CD4-positive, alpha-beta T cell treated with Interleukin-10 for 1 hour (primary cell): ENCODE results near the gene LRFN2.

Experiments used
- DNase-seq: peaks from one replicate; pipeline ENCODE4 v3.0.0-alpha.2; 2020

Gene LRFN2

DNA sequence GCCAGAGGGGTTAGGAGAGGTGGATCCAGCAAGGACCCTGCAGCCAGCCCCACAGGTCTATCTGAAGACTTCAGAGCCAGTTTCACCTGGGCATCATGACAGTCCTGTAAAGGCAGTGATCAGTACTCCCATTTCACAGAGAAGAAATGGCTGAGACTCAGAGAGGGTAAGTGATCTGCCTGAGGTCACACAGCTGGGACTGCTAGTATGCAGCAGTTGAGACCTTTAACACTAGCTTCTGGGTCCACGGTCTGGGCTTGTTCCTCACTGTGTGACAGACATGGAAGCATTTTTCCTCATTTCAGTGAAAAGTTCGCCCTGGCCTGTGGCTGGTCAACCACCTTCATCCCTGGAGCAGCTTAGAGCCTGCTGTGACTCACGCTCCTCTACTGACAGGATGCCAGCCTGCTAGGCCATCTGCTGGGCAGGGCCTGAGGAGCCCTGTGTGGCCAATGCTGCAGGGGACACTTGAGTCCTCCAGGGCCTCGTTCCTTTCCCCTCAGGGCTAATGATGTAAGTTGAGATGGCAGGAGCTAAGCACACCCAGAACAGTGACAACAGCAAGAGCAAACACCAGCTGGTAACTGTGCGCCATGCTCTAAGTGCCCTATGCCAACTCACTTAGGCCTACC lies 192.0 kb downstream of the LRFN2 start:
- no peak for DNase-seq

DNA sequence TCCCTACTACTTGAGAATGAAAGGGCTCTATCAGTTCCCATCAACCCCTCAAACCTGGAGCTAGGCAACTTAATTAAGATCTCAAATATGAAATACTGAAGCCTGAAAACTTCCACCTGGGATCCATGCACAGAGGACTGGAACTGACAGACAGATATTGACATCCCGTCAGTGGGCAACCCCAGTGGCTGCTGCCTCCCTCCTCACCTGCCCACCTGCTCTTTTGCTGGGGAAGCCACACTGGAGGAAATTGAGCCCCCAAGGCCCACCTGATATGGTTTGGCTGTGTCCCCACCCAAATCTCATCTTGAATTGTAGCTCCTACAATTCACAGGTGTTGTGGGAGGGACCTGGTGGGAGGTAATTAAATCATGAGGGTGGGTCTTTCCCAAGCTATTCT lies 192.8 kb downstream of the LRFN2 start:
- DNase-seq = no peak

DNA sequence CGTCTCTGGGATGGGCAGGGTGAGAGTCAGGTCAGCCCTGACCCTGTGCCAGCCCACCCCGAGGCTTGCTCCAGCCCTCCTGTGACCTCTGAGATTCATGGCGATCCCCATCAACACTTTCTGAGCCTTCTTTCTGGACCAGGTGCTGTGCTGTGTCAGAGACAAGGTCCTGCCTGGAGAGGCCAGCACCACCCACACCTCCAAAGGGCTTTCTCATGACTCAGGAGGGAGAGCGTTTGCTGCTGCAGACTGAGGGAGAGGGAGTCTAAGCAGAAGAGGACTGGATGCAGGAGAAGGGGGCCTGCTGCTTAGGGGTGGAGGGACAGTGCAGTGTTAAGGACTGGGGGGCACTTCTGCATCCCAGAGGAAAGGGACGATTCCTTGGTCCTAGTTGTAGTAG lies 193.5 kb downstream of the LRFN2 start:
- no peak for DNase-seq

DNA sequence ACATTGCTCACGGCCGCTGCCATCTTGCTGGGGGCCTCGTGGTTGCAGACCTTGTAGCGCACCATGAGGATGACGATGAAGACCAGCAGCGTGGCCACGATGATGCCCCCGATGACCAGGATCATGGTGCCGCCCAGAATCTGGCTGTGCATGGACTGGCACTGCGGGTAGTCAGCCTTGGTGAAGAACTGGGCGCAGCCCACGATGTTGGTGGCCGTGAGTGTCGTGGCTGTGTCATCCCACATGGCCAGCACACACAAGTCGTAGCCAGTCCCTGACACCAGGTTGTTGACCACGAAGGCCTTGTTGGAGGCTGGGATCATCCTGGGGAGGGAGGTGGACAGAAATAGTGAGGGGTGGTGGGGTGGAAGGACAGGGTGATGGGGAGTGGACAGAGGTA lies 194.6 kb downstream of the LRFN2 start:
- DNase-seq = no peak

GRCh38 chr6:40391851-40392517 lies 195.2 kb downstream of the LRFN2 start:
- DNase-seq = no peak

DNA sequence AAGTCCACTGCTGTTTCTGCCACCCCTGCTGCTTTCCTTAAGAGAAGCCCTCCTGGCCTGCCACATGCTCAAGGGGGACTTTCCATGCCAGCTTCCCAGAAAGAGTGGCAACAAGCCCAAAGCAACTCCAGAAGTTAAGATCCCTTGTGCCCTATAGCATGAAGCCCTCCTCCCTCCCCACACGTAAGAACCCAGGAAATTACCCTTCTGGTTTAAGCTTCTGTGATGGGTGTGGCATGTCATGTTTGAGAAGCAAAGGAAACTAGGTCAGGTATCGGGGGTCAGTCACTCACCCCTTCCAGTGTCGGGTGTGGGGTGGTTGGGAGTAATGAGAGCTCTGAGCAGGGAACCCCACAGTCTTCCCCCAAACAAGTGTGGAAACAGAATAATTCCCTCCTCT lies 196.1 kb downstream of the LRFN2 start:
- DNase-seq = peak; percentile 30

- DNase-seq = no peak
Measured at GRCh38 chr6:40390144-40390800, 196.9 kb downstream of the LRFN2 start.

- peak; percentile 24 for DNase-seq
Measured at GRCh38 chr6:40389254-40389653, 197.9 kb downstream of the LRFN2 start.

GRCh38 chr6:40387871-40388264 lies 199.3 kb downstream of the LRFN2 start:
- no peak for DNase-seq

DNA sequence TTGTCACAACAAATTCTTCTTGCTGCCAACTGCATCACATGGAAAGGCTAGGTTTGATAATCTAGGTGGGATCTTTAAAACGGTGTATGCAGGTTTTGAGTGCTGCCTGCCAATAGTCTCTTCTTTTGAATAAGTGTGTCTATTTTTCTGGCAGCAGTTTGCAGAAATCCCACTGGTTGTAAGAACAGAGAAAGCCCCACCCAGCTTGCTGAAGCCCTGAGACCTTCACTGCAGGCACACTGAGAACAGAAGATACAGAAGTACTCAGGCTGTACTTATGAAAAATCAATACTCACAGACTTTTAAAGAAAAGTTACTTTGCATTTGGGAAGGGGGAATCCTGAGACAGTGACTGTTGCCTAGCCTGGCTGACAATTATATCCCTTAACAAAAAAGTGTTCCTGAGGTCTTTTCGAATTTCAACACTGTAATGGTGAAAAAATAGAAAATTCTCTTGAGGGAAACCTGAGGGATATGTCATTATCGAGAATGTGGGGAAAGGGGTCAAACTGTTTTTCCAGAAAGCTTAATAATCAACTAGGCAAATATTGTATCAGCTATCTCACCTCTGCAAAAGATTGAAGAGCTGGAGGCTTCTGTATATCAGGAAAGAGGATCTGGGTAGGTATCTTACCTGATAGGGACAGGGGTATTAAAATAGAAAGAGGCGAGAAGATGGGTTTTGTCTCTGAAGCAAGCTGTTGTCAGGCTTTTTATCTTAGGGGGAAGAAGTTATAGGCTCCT lies 199.9 kb downstream of the LRFN2 start:
- no peak for DNase-seq

GRCh38 chr6:40386200-40386599 lies 201.0 kb downstream of the LRFN2 start:
- no peak for DNase-seq

DNA sequence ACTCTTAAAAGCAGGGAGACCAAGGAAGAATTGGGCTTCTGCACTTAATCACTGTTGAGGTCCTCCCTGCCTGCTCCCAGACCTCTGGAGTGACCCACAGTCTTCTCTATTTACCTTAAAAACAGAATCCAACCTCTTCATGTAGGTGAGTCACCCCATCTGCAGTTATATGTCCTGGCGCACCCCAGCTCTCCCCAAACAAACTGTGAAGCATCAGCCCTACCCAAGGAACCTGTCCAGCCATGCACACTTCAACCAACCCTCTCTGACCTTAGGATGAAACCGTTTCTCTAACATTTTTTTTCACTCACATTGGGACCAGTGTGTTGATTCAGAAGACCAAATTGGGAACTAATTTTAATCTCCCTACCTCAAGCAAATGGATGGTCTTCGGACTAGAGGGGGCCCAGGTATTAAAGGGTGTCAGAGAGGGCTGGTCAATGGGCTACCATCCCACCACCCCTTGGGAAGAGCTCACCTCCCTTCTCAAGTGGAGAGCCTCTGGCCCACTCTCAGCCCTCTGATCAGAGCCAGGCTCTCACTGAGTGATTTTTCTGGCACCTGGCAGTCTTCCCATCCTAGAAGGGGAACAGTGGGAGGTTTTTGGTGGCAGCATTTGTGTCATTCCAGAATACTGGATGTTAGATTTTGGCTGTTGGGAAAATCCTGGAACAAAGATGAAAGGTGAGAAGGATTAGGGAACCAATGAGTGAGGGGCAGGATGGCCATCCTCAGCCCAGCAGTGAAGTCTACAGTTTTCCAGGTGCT lies 203.6 kb downstream of the LRFN2 start:
- no peak for DNase-seq

DNA sequence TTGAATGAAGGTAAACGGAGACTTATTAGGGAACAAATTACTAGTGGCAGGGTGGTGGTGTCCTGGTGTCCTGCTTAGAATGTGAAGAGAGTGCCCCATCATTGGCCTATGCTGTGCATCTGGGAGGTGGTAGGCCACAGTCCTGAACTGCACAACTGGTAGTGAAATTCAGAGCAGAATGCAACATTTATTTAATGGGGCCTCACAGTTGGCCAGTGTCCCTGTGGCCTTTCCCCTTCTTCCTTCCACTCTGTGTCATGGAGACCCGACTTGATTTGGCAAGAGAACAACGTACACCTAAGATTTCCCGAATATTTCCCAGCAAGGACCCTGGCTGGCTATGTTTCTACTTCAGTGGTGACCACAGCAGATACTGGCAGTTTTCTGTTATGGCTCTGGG lies 206.9 kb downstream of the LRFN2 start:
- no peak for DNase-seq

DNA sequence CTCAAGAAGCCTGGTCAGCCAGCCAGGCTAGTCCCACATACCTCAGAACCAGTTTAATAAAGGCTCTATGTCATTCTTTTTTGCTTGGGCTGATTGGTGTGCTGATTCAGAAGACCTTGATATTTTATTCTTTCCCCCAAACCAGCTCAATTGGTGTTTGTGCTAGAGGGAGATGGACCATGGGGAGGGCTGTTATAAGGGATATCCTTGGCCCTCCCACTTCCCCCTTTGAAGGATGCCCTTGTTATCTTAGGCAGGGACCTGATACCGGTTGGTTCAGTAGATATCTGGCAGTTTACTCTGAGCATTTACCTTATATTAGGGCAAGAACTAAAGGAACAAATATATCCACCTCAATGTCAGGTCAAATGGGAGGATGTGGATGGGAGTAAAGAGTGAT lies 207.4 kb downstream of the LRFN2 start:
- DNase-seq = no peak

DNA sequence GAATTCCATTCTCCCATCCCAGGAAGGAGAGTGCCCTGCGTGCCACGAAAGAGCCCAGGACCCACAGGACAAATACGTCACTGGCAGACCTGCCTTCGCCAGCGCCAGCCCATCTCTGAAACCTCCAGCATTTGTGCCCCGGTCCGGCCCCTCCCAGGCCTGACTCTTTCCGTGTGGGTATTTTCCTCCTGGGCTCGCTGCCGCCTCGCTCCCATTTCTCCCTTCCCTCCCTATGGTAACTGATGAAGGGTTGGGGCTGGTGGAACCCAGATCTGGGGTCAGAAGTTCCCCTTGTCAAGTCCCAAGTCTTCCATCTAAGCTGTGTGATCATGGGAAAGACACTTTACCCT lies 208.5 kb downstream of the LRFN2 start:
- DNase-seq = no peak

- DNase-seq = no peak
Measured at GRCh38 chr6:40378071-40378724, 209.0 kb downstream of the LRFN2 start.

DNA sequence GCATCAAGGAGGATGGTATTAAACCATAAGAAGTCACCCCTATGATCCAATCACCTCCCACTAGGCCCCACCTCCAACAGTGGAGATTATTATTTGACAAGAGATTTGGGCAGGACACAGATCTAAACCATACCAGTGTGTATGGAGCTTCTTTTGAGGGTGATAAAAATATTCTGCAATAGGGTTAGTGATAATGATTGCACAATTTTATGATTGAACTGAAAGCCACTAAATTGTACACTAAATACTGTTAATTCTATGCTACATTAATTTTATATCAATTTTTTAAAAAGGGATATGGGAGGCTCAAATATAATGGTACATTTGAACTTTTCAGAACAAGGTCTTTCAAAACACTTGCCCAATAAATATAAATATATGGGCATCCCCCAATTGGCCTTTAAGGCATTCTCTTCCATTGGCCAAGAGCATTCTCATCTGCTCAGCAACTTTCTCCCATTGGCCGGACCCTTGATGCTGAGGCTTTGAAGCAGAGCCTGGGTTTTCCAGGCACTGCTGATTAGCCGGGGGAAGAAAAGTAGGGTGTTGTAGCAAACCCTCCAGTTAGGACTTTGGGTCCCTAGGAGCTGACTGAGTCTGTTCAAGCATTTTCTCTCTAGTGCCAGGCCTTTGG lies 209.9 kb downstream of the LRFN2 start:
- no peak for DNase-seq

DNA sequence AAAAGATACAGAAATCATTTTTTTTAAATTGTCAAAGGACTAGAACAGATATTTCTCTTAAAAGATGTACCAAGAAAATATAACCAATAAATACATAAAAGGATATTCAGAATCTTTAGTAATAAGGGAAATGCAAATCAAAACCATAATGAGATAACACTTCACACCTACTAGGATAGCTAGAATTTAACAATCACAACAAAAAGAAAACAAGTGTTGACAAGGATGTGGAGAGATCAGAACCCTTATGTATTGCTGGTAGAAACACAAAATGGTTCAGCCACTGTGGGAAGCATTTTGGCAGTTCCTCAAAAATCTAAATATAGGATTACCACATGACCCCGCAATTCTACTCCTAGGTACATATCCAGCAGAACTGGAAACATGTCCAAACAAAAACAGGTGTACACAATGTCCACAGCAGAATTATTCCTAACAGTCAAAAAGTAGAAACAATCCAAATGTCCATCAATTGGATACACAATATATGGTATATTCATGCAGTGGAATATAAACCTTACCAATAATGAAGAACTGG lies 211.0 kb downstream of the LRFN2 start:
- no peak for DNase-seq

DNA sequence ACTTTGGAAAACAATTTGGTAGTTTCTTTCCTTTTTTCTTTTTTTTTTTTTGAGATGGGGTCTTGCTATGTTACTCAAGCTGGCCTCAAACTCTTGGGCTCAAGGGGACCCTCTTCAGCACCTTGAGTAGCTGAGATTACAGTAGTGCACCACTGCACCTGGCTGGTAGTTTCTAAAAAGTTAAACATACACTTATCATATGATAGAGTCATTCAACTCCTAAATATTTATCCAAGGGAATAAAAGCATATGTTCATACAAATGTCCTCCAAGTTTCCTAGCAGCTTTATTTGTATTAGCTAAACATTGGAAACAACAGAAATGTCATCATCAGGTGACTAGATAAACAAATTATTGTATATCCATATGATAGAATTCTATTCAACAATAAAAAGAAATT lies 213.9 kb downstream of the LRFN2 start:
- no peak for DNase-seq

DNA sequence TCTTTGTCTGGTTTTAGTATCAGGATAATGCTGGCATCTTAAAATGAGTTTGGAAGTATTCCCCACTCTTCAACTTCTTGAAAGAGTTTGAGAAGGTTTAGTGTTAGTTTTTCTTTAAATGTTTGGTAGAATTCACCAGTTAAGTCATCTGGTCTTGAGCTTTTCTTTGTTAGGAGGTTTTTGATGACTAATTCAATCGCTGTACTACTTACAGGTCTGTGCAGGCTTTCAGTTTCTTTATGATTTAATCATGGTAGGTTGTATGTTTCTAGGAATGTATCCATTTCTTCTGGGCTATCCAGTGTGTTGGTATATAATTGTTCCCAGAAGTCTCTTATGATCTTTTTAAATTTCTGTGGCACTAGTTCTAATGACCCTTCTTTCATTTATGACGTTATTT lies 215.5 kb downstream of the LRFN2 start:
- DNase-seq = no peak

- DNase-seq = no peak
Measured at GRCh38 chr6:40371095-40371494, 216.1 kb downstream of the LRFN2 start.

DNA sequence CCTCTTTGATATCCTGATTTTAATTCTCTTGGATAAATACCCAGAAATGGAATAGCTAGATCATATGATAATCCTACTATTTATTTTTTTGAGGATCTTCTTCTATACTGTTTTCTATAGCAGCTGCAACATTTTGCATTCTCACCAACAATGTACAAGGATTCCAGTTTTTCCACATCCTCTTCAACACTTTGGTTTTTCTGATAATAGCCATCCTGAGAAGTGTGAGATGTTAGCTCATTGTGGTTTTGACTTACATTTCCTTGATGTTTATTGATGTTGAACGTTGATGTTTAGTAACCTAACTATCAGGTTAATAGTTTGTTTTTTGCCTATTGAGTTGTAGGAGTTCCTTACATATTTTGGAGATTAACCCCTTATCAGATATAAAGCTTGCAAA lies 217.3 kb downstream of the LRFN2 start:
- no peak for DNase-seq
